Body of pancreas (tissue), 4 donors: ENCODE data around the gene NOP56. TPM values are rescaled to one million over a fixed set of nuclear protein-coding genes. Genes with fewer than 3 reads are reported as not detected.
A peak's percentile ranks its signal among the peaks of the same experiment; 100 is the strongest.

ENCODE experiments used
- ATAC-seq: fragments of 150-250 bp; one replicate; pipeline ENCODE4 v1.9.1; 2016
- DNase-seq, 4 donors: peaks; one replicate each; pipeline ENCODE4 v3.0.0-alpha.2; 2019
- H3K27ac ChIP-seq, 4 donors: fragments of 200-600 bp; sonication (generic); 1 replicate in 3 of 4; 2 replicates in 1 of 4; pipeline versions ENCODE4 v1.5.1 to v1.6.1; 2016 to 2019; ENCODE audit warnings: mild to moderate bottlenecking in 1 of 4, mixed read lengths in 1 of 4, moderate library complexity in 1 of 4
- H3K27me3 ChIP-seq, 2 donors: fragments of 200-600 bp; sonication (generic); one replicate each; pipeline ENCODE4 v1.6.0; 2016; ENCODE audit warnings: mild to moderate bottlenecking in 1 of 2
- H3K36me3 ChIP-seq, 2 donors: fragments of 200-600 bp; sonication (generic); replicated peaks in 1 of 2; 2 replicates each; pipeline ENCODE4 v1.5.1; 2016; ENCODE audit warnings: low read depth in 2 of 2; ENCODE audit not compliant: insufficient read depth in 1 of 2
- H3K4me1 ChIP-seq: fragments of 200-600 bp; sonication (generic); one replicate; pipeline ENCODE4 v1.6.0; 2016
- H3K4me3 ChIP-seq, 2 donors: fragments of 200-600 bp; sonication (generic); 1 replicate in 1 of 2; 2 replicates in 1 of 2; pipeline ENCODE4 v1.5.1; 2016 to 2019
- H3K9me3 ChIP-seq, 3 donors: fragments of 200-600 bp; sonication (generic); 1 replicate in 2 of 3; 2 replicates in 1 of 3; pipeline ENCODE4 v1.5.1; 2016
- POLR2A ChIP-seq, 3 donors: fragments of 450-650 bp; IDR thresholded peaks; one replicate each; pipeline ENCODE4 v1.6.1; 2016; ENCODE audit warnings: antibody characterized with exemption in 3 of 3, mild to moderate bottlenecking in 2 of 3
- WGBS, 2 donors: methylation state at CpG; one replicate each; pipeline ENCODE4 v1.1.5; 2017; 5-methylcytosine and 5-hydroxymethylcytosine counted together
- intact Hi-C: fragments of 100-400 bp; cut with DNase I; formaldehyde crosslinking; loops from one replicate; pipeline ENCODE4 v1.15.1; 2023
- total RNA-seq, 2 donors: library from RNA; depleted of rRNA; stranded (reverse); fragments of >200 nt; gene quantifications; one replicate each; pipeline ENCODE4 v1.1.0, GENCODE V29; 2016
- TF ChIP-seq, protein P1 (sequence below), 7 experiments: fragments of 450-650 bp in 4 of 7; fragments of 200-600 bp in 3 of 7; sonication (generic) in 3 of 7; IDR thresholded peaks; one replicate each; pipeline ENCODE4 v1.5.1; 2016 to 2019; ENCODE audit warnings: antibody characterized with exemption in 7 of 7

The NOP56 gene, protein sequence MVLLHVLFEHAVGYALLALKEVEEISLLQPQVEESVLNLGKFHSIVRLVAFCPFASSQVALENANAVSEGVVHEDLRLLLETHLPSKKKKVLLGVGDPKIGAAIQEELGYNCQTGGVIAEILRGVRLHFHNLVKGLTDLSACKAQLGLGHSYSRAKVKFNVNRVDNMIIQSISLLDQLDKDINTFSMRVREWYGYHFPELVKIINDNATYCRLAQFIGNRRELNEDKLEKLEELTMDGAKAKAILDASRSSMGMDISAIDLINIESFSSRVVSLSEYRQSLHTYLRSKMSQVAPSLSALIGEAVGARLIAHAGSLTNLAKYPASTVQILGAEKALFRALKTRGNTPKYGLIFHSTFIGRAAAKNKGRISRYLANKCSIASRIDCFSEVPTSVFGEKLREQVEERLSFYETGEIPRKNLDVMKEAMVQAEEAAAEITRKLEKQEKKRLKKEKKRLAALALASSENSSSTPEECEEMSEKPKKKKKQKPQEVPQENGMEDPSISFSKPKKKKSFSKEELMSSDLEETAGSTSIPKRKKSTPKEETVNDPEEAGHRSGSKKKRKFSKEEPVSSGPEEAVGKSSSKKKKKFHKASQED
- total RNA-seq, result 100 to 1,000 TPM in 1 of 2 donors, 10 to 100 TPM in 1; 57.1 to 165 TPM

DNA sequence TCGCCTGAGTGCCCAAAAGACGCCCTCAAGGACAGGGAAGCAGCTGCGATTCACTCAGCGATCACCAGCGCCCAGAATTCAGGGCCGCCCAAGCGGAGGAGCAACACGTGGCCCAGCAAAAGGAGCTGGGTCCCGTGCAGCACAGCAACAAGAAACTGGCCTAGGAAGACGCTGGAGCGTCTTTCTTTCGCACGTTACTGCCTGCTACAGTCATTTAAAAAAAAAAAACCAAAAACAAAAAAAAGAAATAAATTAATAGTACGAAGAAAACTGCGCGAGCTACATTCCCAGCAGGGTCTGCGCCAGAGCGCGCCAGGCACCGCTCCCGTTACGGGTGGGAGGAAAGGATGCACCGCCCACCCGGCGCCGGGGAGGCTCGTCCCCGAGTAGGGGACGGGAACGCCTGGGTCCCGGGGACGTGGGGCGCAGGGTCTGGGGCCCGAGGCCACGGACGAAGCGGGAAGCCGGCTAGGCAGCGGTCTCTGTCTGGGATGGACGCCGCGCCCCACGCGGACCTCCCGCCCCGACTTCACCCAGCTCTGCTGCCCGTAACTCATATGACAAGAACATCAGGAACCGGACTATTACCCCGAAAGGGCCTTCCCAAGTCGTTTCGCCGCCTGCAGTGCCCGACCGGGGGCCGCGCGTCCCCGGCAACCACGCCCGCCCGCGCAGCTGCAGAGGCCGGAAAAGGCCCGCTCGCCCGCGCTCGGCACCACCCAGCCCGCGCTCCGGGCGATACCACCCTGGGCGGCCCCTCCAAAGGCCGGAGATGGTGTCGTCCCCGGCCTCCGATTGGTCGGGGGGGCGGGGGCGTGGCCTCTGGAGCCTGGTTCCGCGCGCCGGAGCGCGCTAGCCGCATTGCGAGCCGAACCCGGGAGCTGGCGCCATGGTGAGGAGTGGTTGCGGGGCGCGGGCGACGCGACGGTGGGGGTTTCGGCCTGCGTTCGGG, at the start of gene NOP56:
NOP56 (plus strand) TSS at position 861 of the 952 bp plus-strand sequence; CDS start at position 890, 29 bp downstream.
- ATAC-seq (peak; percentile 98), DNase-seq (peak; percentile 90 to 94 (median 92))
- WGBS, 2 donors, result 0% methylated on average over 32 to 93 of the region's 101 CpGs
- Histone ChIP-seq H3K36me3 (peaks cover 0 to 27% of the 10 kb centered on the region in 2 donors), H3K27ac (peak within 1 kb of the TSS; percentile 64 to 92 (median 81)), H3K27me3 (no peaks in the 10 kb centered on the region), H3K4me3 (peak within 1 kb of the TSS; percentile 93 to 95), H3K9me3 (no peaks in the 10 kb centered on the region), H3K4me1 (peaks cover 29% of the 10 kb centered on the region)
- intact Hi-C loops, result no loop called here
- peak; percentile 79 to 82 (median 80) for TF ChIP-seq POLR2A (IDR thresholded peaks at IDR 0.05)
- TF ChIP-seq, protein P1, sequence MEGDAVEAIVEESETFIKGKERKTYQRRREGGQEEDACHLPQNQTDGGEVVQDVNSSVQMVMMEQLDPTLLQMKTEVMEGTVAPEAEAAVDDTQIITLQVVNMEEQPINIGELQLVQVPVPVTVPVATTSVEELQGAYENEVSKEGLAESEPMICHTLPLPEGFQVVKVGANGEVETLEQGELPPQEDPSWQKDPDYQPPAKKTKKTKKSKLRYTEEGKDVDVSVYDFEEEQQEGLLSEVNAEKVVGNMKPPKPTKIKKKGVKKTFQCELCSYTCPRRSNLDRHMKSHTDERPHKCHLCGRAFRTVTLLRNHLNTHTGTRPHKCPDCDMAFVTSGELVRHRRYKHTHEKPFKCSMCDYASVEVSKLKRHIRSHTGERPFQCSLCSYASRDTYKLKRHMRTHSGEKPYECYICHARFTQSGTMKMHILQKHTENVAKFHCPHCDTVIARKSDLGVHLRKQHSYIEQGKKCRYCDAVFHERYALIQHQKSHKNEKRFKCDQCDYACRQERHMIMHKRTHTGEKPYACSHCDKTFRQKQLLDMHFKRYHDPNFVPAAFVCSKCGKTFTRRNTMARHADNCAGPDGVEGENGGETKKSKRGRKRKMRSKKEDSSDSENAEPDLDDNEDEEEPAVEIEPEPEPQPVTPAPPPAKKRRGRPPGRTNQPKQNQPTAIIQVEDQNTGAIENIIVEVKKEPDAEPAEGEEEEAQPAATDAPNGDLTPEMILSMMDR (IDR thresholded peaks at IDR 0.05), result peak in 1 of 7 experiments; percentile 4

DNA sequence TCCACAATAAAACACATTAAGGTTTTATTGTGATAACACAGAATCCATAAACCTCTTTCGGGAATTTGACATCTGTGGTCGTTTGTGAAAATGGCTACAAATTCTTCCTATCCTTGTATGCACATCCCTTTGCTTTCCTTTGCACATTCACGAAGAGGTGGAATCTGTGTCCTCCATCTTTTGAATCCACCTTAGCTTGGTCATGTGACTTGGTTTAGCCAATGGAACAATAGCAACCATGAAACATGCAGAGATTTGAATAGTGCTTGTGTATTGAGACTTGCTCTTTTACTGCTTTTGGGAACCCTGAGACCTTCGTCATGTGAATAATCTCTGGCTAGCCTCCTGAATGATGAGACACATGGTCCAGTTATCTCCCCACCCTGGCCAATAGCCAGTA, 49.7 kb upstream of the NOP56 start:
- intact Hi-C loops, result no loop called here
- ATAC-seq, result no peak
- WGBS, 2 donors, result 74 to 79% methylated on average over 4 of the region's 4 CpGs
- Histone ChIP-seq H3K9me3 (no peaks in the 10 kb centered on the region), H3K27me3 (no peaks in the 10 kb centered on the region), H3K36me3 (no peaks in the 10 kb centered on the region), H3K27ac (no peak overlapping the region), H3K4me1 (no peaks in the 10 kb centered on the region), H3K4me3 (no peak overlapping the region)
- TF ChIP-seq, protein P1 (IDR thresholded peaks at IDR 0.05), result no peak
- no peak for TF ChIP-seq POLR2A (IDR thresholded peaks at IDR 0.05)
- DNase-seq, result no peak

DNA sequence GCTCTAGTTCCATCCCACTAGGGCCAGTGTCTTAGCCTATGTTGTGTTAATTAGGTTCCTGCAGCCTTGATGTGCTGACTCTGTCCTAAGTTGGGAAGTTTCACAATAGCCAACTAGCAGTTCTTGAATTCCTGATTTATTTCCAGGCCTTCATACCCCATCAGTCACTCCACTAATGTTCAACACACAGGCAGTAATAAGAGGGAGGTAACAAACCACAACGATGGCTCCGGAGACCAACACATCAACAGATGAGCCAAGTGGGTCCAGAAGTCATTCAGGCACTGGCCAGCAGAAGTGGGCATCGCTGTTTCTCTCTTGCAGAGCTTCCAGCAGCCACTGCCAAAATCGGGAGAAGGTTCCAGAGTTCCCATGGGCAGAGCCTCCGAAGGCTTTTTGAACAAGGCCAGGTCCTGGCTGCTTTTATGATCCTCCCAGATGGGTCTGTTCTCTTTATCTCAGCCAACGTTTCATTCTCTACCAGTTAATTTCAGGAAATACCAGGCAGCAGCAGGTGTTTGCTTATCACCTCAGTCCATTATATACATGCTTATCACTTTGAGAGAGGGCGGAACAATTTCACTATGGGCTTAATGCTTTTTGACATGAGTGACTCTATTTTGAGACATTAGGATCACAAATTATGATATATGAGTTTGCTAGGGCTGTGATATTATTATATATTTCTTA, 48.5 kb upstream of the NOP56 start:
- TF ChIP-seq POLR2A (IDR thresholded peaks at IDR 0.05), result no peak
- TF ChIP-seq, protein P1 (IDR thresholded peaks at IDR 0.05), result no peak
- Histone ChIP-seq H3K27ac (no peak overlapping the region), H3K4me3 (no peak overlapping the region), H3K27me3 (no peaks in the 10 kb centered on the region), H3K36me3 (no peaks in the 10 kb centered on the region), H3K4me1 (no peaks in the 10 kb centered on the region), H3K9me3 (no peaks in the 10 kb centered on the region)
- WGBS, 2 donors, result 47 to 52% methylated on average over 7 of the region's 7 CpGs
- DNase-seq (no peak), ATAC-seq (no peak)
- intact Hi-C loops, result no loop called here

DNA sequence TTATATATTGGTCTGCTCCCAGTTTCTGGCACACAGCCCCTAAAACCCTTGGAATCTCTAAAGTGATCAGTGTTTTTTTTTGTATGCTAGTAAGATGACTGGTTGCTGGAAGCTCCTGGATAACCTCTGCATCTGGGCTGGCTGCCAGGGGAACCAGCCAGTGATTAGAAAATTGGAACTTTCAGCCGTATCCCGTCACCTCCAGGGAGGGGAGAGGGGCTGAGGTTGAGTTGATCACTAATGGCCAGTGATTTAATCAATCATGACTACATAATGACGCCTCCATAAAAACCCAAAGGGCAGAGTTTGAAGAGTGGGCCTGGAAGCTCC, 48.0 kb upstream of the NOP56 start:
- WGBS, 2 donors, result 26 to 39% methylated on average over 3 of the region's 3 CpGs
- ATAC-seq (no peak), DNase-seq (peak in 1 of 4 donors; percentile 11)
- Histone ChIP-seq H3K9me3 (no peaks in the 10 kb centered on the region), H3K27ac (no peak overlapping the region), H3K4me1 (no peaks in the 10 kb centered on the region), H3K36me3 (no peaks in the 10 kb centered on the region), H3K4me3 (no peak overlapping the region), H3K27me3 (no peaks in the 10 kb centered on the region)
- TF ChIP-seq, protein P1 (IDR thresholded peaks at IDR 0.05), result no peak
- TF ChIP-seq POLR2A (IDR thresholded peaks at IDR 0.05), result no peak
- intact Hi-C loops, result no loop called here
